ENCODE results near the gene SCLT1. TPM values are rescaled to one million over a fixed set of nuclear protein-coding genes. Genes with fewer than 3 reads are reported as not detected.

SCLT1 gene
- 8.0 and 8.7 TPM in 2 replicates for total RNA-seq (2016; rRNA removed; fragmentation: Illumina TruSeq; extraction: Trizol)
- total RNA-seq (2016; cell fraction: cytosol; rRNA removed; fragmentation: Illumina TruSeq; extraction: Trizol; ENCODE audit: low read depth): 22.1 and 24.6 TPM in 2 replicates
- 8.5 and 8.6 TPM in 2 replicates for total RNA-seq (2016; cell fraction: insoluble cytoplasmic fraction; rRNA removed; fragmentation: Illumina TruSeq; extraction: Trizol)
- 7.6 and 8.6 TPM in 2 replicates for total RNA-seq (2016; cell fraction: membrane; rRNA removed; fragmentation: Illumina TruSeq; extraction: Trizol)
- total RNA-seq (2016; cell fraction: nucleus; rRNA removed; fragmentation: Illumina TruSeq; extraction: Trizol): 16.4 and 17.6 TPM in 2 replicates
- 0.89 and 1.5 TPM in 2 replicates for polyA plus RNA-seq (2011; rRNA removed)
- 0.56 and 0.68 TPM in 2 replicates for polyA plus RNA-seq (2011; cell fraction: cytosol; rRNA removed)
- 1.4 and 1.5 TPM in 2 replicates for polyA plus RNA-seq (2011; cell fraction: nucleus; rRNA removed)
- polyA plus RNA-seq (2012): 1.6 and 2.6 TPM in 2 replicates
- 0.43 and 0.94 TPM in 2 replicates for polyA plus RNA-seq (2016; cell fraction: cytosol; fragmentation: Illumina TruSeq; extraction: Trizol; ENCODE audit: low read depth)
- polyA plus RNA-seq (2016; cell fraction: insoluble cytoplasmic fraction; fragmentation: Illumina TruSeq; extraction: Trizol; ENCODE audit: low read depth): 7.2 and 8.7 TPM in 2 replicates
- 1.7 TPM in 2 replicates for polyA plus RNA-seq (2016; cell fraction: membrane; fragmentation: Illumina TruSeq; extraction: Trizol; ENCODE audit: low read depth)
- polyA plus RNA-seq (2016; cell fraction: nucleus; fragmentation: Illumina TruSeq; extraction: Trizol; ENCODE audit: insufficient read depth, low read depth): 6.3 and 6.6 TPM in 2 replicates
- 2.7 and 10.4 TPM in 2 replicates for polyA minus RNA-seq (2011; rRNA and poly(A)+ RNA removed; ENCODE audit: low replicate concordance)
- 2.4 and 4.1 TPM in 2 replicates for polyA minus RNA-seq (2011; cell fraction: cytosol; rRNA and poly(A)+ RNA removed)
- 16.3 and 19.3 TPM in 2 replicates for polyA minus RNA-seq (2011; cell fraction: nucleus; rRNA and poly(A)+ RNA removed)
- Bru-seq, nascent RNA: percentile 51 among the genes with signal in this experiment
- percentile 39 among the genes with signal in this experiment for BruChase-seq, experiment 1, labeled RNA remaining after a 6-hour chase
- BruChase-seq, experiment 2, labeled RNA remaining after a 2-hour chase: percentile 52 among the genes with signal in this experiment
- long read RNA-seq, experiment 1, partial matches to known transcripts: 3 of 8 reads
- long read RNA-seq, experiment 1, other reads (novel, unspliced or antisense): 3 of 8 reads
- long read RNA-seq, experiment 2, partial matches to known transcripts: 0 of 8 reads
- long read RNA-seq, experiment 2, other reads (novel, unspliced or antisense): 3 of 8 reads

- Histone ChIP-seq H3K9ac (ENCODE audit: insufficient read depth, low read depth, low read length) (peak within 1 kb of the TSS; percentile 80), H3K27ac (ENCODE audit: extremely low read length, insufficient read depth, low read length) (peak within 1 kb of the TSS; percentile 79), H3K9me3 (ENCODE audit: low read length) (no peaks in the 10 kb centered on the region), H3K36me3 (replicated peaks in 1 of 2; ENCODE audit: control insufficient read depth in 1 of 2, insufficient read depth in 2 of 2, low read length in 2 of 2) (no peaks in the 10 kb centered on the region), H3K4me3 (replicated peaks in 1 of 3; ENCODE audit: insufficient read depth in 1 of 3, low read depth in 2 of 3, low read length in 3 of 3) (peak within 1 kb of the TSS; percentile 70 to 94 (median 81)), H3K79me2 (ENCODE audit: insufficient read depth, low read length) (peaks cover 5% of the 10 kb centered on the region), H3K4me2 (ENCODE audit: low read depth, low read length) (peak within 1 kb of the TSS; percentile 77), H3K4me1 (ENCODE audit: insufficient read depth, low read length) (peaks cover 48% of the 10 kb centered on the region), H3K27me3 (ENCODE audit: control insufficient read depth in 1 of 2, insufficient read depth in 2 of 2, low read length in 2 of 2) (no peaks in the 10 kb centered on the region; a peak in 1 of 5 replicates), H4K20me1 (ENCODE audit: insufficient read depth, low read length) (no peaks in the 10 kb centered on the region), H2AFZ (ENCODE audit: low read length) (peak within 1 kb of the TSS; percentile 88)
- ChIA-PET CTCF (ENCODE audit: low intra/inter-chr PET ratio, low total read pairs) (no interaction called here), POLR2A (interaction anchor here (1.1 kb wide), 1 partner anchor 10 kb away, joined by 4 read pairs; no protein-coding TSS in a partner anchor)
- DNase-seq (ENCODE audit: low spot score) (peak; percentile 92), FAIRE-seq (peak; percentile 58), ATAC-seq (peak; percentile 97)
- in situ Hi-C loops (cut with HindIII; ENCODE audit: extremely low pct_ligation_motif_present, low pct_unique_long_range_greater_than_20kb): no loop called here
- 0% methylated on average over 15 of the region's 57 CpGs for WGBS (ENCODE audit: low lambda C conversion rate)
- no TSS peak for BruUV-seq (replicated peaks)
- intact Hi-C loops (cut with micrococcal nuclease; ENCODE audit: unreplicated experiment): loop anchor here (5.0 to 10.0 kb wide), 2 partner anchors 51 to 229 kb away; no protein-coding TSS in a partner anchor
- TF ChIP-seq SIX4 (CRISPR knock-in tag; IDR thresholded peaks at IDR 0.05) (no peak; the same call in 1 of the 2 replicates), NCOA2 (CRISPR knock-in tag; IDR thresholded peaks at IDR 0.05) (0 out of 2 replicates have a peak, but pooled peaks have one; percentile 24), ZNF33B (CRISPR knock-in tag; IDR thresholded peaks at IDR 0.05) (0 out of 2 replicates have a peak, but pooled peaks have one; percentile 72), KDM6A (CRISPR knock-in tag; IDR thresholded peaks at IDR 0.05; ENCODE audit: low read depth) (no peak), MBNL3 (CRISPR knock-in tag; conservative IDR thresholded peaks at IDR 0.05) (no peak), ZBTB7A (CRISPR knock-in tag; IDR thresholded peaks at IDR 0.05) (peak; percentile 64; the same call in 1 of the 2 replicates), TBX2 (CRISPR knock-in tag; IDR thresholded peaks at IDR 0.05; ENCODE audit: borderline replicate concordance) (peak; percentile 85), ZNF224 (CRISPR knock-in tag; IDR thresholded peaks at IDR 0.05) (no peak), ZNF160 (CRISPR knock-in tag; IDR thresholded peaks at IDR 0.05) (0 out of 2 replicates have a peak, but pooled peaks have one; percentile 24), ZNF614 (CRISPR knock-in tag; IDR thresholded peaks at IDR 0.05; ENCODE audit: borderline replicate concordance) (no peak), ZNF530 (CRISPR knock-in tag; IDR thresholded peaks at IDR 0.05; ENCODE audit: low read depth) (no peak), SRSF9 (IDR thresholded peaks at IDR 0.05; ENCODE audit: borderline replicate concordance, insufficient read depth, low read depth, low read length, poor library complexity, severe bottlenecking) (no peak), ZNF546 (CRISPR knock-in tag; conservative IDR thresholded peaks at IDR 0.05) (no peak), ZSCAN31 (CRISPR knock-in tag; IDR thresholded peaks at IDR 0.05; ENCODE audit: low read depth) (peak; percentile 35; the same call in 1 of the 2 replicates), ZNF770 (CRISPR knock-in tag; IDR thresholded peaks at IDR 0.05) (no peak), GLI4 (CRISPR knock-in tag; IDR thresholded peaks at IDR 0.05; ENCODE audit: borderline replicate concordance) (peak; percentile 37; the same call in 1 of the 2 replicates)
These were observed at the start of gene SCLT1 for GRCh38 chr4:129093191-129093920. Gene SCLT1, minus strand, starts transcription at chr4:129093539. Its CDS starts 436 bp downstream, at chr4:129093103.

Measured in HepG2 (cell line).